ENCODE measurements around the gene ALOX12B.

ALOX12B gene

DNA sequence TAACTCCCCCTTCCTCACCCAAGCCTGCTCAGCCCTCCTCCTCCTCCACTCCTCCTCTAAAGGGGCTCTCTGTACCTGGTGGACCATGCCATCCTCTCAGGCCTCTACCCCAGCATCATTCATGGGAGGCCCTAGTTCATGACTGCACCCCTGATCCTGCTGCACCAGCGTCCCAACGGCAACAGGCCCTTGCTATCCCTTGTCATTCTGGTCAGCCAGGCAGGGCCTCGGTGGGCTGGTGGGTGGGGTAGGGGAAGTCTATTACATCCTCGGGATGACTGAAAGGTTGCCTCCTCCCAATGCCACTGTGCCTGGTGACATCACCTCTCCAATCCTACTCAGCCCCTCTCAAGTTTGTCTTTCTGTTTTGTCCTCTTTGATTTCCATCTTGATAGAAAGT is 19.7 kb downstream of the ALOX12B start:
- TF ChIP-seq ZFX (IDR thresholded peaks at IDR 0.05) = no peak
- TF ChIP-seq, protein P1, sequence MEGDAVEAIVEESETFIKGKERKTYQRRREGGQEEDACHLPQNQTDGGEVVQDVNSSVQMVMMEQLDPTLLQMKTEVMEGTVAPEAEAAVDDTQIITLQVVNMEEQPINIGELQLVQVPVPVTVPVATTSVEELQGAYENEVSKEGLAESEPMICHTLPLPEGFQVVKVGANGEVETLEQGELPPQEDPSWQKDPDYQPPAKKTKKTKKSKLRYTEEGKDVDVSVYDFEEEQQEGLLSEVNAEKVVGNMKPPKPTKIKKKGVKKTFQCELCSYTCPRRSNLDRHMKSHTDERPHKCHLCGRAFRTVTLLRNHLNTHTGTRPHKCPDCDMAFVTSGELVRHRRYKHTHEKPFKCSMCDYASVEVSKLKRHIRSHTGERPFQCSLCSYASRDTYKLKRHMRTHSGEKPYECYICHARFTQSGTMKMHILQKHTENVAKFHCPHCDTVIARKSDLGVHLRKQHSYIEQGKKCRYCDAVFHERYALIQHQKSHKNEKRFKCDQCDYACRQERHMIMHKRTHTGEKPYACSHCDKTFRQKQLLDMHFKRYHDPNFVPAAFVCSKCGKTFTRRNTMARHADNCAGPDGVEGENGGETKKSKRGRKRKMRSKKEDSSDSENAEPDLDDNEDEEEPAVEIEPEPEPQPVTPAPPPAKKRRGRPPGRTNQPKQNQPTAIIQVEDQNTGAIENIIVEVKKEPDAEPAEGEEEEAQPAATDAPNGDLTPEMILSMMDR (conservative IDR thresholded peaks at IDR 0.05) = no peak

DNA sequence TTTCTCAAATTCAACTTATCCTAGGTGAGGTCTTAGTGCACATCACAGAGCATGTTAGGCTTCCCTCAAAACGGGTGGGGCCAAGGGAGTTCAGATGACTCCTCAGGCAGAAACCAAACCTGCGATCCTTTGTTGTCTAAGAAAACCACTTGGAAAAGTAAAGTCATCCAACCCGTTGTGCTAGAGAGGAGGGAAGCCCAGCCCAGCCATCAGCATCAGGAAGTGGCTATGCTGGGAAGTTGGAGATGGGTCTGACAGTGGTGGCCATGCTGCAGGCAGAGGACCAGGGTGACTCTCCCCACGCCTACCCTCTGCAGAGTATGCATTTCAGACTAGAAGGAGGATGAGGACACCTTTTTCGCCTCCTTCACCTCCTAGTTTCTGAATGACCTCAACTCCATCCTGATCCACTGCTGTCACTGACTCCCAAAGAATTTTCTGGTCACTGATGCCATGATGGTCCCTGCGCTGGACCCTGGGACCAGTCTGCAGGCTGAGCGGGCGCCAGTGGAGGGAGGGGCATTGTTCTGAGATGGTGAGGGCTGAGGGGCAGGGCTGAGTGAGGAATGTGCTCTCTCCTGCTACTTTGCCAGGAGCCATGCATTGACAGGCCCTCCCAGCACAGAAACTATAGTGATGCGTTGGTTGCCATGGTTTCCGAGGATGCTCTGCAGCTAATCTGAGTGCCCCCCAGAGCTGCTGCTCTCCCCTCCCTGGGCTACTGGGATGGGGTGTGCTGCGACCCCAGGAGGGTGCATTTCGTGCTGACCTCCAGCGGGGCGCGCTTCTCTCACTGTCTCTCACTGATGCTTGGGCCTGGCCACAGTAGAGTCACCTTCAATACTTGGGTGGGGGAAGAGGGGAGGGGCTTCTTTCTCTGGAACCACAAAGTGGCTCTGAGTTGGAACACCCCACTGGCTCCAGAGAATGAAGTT is 20.4 kb downstream of the ALOX12B start:
- no peak for TF ChIP-seq ZFX (IDR thresholded peaks at IDR 0.05)
- peak overlapping the region; percentile 51 for H3K27ac ChIP-seq

More for the DNA sequence above, 19.7 kb downstream of the ALOX12B start:
- peak overlapping the region; percentile 8; the same call in 1 of the 2 replicates for H3K27ac ChIP-seq

DNA sequence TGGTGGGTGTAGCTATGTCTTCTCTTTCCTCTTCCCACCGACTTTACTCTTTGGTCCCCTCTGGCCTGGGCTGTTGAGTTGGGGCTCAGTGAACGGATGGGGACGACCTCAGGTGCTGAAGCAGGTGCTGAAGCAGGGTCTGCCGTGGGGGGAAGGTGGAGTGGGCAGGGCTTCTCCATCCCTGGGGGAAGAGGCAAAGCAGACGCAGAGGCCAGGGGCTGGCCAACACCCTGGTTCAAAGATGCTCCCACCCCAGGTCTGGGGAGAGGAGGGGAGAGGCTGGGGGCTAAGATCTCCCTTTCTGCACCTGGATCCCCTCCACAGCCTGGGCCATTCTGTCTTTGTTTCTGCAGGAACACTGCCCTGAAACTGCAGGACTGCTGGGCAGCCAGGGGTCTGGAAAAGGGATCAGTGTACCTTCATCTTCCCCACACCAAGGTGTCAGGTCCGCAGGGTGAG is 22.9 kb downstream of the ALOX12B start:
- H3K27ac ChIP-seq = peak overlapping the region; percentile 51
- no peak for TF ChIP-seq ZFX (IDR thresholded peaks at IDR 0.05)

GRCh38 chr17:8063761-8064534 is 23.6 kb downstream of the ALOX12B start:
- H3K27ac ChIP-seq = peak overlapping the region; percentile 51
- TF ChIP-seq, protein P1 (conservative IDR thresholded peaks at IDR 0.05) = no peak
- no peak for TF ChIP-seq ZFX (IDR thresholded peaks at IDR 0.05)

DNA sequence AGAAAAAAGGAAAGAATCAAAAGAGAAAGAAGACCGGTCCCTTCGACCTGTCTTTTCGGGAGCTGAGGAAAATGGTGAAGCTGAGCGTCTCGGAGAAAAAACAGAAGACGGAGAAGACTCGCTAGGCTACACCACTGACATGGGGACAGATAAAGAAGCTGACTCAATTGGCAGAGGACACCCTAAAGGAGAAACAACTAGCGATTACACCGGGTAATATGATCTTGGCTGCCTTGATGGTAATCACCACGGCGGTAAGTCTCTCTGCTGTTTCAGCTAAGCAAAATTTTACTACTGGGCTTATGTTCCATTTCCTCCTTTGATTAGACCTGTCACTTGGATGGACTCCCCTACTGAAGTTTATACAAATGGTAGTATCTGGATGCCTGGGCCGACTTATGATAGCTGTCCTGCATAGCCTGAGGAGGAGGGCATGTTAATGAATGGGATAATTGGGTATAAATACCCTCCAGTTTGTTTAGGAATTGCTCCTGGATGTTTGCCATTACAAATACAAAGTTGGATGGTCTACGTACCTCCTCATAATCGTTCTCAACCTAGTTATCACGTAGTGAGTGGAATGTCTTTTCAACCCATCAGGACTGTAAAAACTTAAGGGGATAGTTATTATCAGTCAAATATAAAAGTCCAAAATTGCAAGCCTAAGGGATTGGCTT is 24.6 kb downstream of the ALOX12B start:
- H3K27ac ChIP-seq = peak overlapping the region; percentile 66; the same call in 1 of the 2 replicates
- TF ChIP-seq, protein P1 (conservative IDR thresholded peaks at IDR 0.05) = no peak

- H3K27ac ChIP-seq = peak overlapping the region; percentile 66; the same call in 1 of the 2 replicates
- TF ChIP-seq ZFX (IDR thresholded peaks at IDR 0.05) = no peak
- TF ChIP-seq, protein P1 (conservative IDR thresholded peaks at IDR 0.05) = no peak
Observed at GRCh38 chr17:8062435-8062806, 25.1 kb downstream of the ALOX12B start.

- peak overlapping the region; percentile 66 for H3K27ac ChIP-seq
Observed at GRCh38 chr17:8061851-8062250, 25.7 kb downstream of the ALOX12B start.

GRCh38 chr17:8060274-8060673 is 27.2 kb downstream of the ALOX12B start:
- H3K27ac ChIP-seq = peak overlapping the region; percentile 100; the same call in 1 of the 2 replicates
- no peak for TF ChIP-seq ZFX (IDR thresholded peaks at IDR 0.05)
- TF ChIP-seq, protein P1 (conservative IDR thresholded peaks at IDR 0.05) = peak; percentile 85

All from C4-2B (cell line).